LoVo (cell line): ENCODE data around the gene SLC46A2.

Experiments used
- DNase-seq: peaks from one replicate; pipeline ENCODE4 v3.0.0-alpha.2; 2016; ENCODE audit warnings: low spot score

SLC46A2 gene

DNA sequence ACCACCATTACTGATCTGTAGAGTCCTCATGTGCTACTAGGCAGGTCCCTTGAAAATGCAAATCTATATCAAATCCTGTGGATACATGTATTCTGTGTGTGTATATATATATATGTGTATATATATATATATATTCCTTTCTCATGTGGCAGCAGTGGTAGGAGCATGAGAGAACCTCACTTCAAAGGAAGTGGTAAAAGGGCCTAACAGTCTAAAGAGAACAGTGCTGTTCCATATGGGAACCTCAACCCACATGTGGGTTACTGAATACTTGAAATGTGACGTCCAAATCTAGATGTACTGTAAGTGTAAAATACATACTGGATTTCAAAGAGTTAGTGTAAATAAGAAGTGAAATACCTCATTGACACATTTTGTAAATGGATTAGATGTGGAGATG lies 5.4 kb downstream of the SLC46A2 start:
- no peak for DNase-seq

DNA sequence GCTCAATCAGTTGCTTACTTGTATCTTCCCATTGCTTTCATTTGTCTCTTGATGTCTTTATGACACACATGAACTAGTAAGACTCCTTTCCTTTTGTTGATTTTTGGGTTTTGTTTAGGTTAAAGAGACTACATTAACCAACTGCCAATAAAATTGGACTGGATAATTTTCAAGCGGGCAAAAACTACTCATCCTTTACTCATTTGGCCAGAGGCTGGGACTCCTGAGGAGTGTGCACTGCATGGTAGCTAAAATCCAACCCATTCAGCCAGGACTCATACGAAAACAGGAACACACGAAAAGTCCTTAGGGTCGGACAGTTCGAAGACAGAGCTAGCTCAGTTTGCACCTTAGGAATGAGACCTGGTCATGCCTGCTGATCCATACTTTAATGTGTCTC lies 6.0 kb downstream of the SLC46A2 start:
- DNase-seq, result no peak

DNA sequence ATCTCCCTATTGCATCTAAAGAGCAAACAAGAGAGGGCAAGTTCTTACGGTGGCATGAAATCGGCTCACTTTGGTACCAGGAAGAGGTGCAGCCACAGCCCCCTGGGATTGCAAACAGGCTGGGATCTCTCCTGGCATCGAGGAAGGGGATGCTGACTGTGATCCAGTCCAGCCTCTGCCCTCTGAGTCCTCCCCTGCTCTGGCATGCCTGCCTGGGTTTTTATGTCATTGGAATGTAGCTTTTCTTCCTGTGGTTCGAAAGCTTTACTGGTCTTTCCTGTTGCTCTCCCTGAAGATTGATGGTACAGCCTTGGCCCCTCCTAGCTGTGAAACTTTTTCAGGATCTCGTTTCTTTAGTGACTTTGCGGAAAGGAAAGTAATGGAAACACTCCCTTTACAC lies 6.6 kb downstream of the SLC46A2 start:
- DNase-seq, result no peak

DNA sequence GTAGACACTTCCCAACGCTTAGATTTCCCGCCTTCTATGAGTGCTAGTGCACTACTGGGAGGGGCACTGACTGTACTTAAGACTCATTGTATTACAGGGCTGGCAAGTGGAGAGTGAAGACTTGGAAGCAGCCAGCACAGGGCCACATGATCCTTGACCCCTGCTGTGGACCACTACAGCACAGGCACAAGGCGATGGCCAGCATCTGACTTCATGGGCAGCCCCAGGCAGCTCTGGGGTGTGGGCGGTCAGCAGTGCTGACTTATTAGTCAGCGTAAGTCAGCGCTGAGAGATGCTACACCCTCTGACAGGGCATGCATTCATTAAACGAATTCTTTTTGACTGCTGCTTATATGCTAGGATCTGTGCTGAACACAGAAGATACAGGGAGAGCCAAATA lies 9.3 kb downstream of the SLC46A2 start:
- DNase-seq, result no peak

DNA sequence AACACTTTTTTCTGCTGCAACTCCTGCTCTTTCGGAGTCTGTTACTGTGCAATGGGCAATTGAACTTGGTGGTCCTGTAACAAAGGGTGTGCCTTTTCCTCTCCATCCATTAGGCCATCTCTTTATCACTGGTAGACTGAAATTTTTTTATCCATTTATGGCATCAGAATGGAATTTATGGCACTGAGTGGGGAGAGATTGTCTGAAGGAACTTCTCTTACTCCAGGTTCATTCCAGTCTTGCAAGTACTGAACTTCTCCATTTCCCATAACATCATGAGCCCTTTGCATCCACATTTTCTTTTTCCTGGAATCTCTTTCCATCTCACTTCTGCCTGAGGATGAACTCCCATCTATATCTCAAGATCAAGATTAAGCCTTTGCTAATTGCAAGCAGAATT lies 10.0 kb downstream of the SLC46A2 start:
- no peak for DNase-seq

DNA sequence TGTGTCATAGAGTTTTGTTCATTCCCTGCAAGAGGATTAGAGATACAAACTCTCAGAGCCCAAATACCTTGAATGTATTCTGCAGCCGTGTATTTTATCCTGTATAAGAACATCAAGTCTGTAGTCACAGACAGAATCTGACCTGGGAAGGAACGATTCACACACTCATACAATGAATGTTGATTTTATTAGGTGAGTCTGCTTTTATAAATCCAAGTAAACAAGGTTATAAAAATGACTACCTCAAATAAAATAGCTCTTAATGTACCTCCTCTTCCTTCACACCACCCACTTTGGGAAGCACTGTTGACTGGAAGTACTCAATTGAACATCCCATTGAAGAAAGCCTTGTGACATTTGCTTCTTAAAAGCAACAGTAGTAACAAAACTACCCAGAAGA lies 11.9 kb downstream of the SLC46A2 start:
- DNase-seq, result no peak

DNA sequence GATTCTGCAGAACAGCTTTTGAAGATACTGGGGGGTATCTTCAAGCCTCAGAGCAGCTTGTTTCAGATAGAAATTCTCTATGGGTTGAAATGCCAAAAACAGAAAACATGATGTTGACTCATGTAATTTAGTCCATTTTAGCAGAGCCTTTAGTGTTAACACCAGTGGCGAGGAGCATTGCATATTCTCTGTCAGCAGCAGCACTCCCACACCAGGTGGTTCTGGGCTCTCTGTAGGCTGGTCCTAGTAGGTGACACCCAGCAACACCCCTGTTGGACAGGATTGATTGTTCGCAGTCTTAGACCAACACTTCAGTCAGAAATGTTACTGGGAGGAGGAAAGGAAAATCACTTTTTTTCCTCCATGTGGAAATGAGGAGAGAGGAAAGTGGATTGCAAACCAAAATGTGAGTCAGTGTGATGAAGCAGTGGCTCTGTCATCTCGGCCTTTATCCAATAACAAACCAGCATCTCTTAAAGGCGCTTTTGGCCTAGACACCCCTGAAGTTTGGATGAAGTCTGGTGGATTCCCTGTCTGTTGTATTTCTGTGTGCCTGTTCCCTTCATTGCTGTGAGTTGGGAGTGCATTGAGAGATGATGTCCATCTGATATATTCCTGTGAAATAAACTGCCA lies 16.8 kb downstream of the SLC46A2 start:
- DNase-seq, result no peak

DNA sequence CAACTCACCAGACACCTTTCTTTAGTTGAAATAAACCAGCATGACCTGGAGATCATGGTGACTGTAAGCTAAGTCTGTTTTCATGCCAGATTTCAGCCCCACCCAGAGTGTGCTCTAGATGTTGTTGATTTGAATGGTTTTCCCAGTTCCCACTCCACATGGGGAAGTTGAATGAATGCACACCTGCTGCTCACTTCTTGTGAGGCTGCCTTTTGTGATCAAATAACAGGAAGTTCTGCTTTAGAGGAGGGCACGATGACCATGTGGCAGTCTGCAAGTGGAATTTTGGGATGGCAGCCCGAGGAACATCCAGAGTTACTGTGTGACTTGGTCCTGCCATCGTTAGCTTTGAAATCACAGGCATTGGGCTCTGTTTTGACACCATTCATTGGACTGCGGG lies 18.7 kb downstream of the SLC46A2 start:
- DNase-seq, result no peak

DNA sequence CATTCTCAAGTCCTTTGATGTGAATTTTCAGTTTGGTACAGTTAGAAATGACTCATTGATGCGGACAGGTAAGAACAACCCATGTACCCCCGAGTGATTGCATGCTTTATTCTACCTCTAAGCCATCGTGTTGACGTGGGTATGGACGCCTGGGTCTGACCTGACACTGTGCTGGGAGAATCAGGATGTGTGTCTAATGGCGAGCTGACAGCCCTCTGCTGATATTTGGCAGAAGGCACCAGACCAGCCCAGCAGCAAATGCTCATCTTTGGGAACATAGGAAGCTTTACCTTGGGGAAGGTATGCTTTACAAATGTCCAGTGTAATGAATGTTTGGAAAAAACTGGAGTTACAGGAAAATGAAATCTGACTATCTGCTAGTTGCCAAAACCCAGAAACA lies 20.1 kb downstream of the SLC46A2 start:
- no peak for DNase-seq

DNA sequence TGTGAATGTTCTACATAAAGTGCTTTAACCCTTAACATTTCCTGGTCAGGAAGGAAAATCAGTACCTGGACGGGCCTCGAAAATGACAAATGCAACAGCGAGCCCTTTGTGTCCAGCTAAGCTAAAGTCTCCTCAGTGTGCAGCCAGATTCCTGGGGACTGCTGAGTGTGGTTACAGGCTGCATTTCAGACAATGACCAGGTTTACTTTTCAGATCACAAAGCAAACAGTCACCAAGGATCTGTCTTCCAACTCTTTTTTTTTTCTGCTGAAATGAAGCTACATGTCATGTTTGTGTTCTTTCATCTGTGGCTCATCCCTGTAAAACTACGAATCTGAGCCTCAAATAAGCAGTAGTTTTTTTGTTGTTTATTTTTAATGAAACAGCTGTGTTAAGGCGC lies 20.8 kb downstream of the SLC46A2 start:
- DNase-seq, result no peak

DNA sequence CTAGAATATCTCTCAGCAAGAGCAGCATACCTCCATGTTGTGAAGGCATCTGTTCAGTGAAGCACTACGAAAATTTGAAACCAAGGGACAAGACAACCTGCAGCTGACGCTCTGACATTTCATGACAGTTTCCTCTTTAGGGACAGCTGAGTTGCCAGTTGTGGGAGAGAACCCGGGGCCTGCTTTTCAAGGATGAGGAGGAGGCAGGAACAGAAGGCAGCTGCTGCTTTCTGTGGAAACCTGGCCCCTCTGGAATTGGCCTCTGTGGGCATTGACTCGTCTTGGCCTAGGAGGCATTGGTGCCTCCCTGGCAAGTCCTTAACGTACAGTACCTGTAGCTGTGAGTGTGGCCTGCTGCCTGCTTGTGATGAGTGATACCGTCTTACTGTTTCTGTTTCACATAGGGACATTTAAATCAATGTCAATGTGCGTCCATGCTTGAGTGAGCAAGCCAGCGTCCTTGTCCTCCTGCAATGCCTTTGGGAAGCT lies 21.6 kb downstream of the SLC46A2 start:
- DNase-seq, result no peak

DNA sequence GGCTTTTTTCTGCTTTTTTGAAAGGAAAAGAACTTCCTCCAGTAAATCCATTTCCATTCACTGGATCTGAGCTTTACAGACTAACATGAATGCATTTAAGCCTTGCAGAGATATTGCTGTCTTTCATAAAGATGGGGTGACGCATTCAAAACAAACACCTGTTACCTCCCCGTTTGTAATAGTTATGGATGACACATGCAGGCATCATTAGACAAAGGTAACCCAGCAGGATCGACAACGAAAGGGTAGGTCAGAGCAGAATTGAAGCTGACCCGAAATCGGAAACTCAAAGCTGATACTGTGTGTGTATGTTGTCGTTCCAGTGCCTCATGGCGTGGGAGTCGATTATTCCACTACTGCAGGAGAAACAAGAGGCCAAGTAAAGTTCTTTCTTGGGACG lies 22.2 kb downstream of the SLC46A2 start:
- DNase-seq, result no peak

DNA sequence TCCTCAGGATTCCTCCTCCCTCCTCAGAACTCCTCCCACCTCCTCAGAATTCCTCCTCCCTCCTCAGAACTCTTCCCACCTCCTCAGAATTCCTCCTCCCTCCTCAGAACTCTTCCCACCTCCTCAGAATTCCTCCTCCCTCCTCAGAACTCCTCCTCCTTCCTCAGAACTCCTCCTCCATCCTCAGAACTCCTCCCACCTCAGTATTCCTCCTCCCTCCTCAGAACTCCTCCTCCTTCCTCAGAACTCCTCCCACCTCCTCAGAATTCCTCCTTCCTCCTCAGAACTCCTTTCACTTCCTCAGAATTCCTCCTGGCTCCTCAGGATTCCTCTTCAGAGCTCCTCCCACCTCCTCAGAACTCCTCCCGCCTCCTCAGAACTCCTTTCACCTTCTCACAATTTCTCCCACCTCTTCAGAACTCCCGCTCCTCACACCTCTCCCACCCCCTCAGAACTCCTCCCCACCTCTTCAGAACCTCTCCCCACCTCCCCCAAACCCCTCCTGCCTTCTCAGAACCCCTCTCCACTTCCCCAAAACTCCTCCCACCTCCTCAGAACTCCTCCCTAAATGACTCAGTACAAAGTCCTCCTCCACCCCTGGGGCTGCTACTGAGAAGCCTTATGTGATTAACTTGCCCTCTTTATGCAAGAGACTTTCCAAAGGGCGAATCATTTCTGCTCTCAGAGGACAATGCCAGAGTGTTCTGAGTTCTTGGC lies 23.2 kb downstream of the SLC46A2 start:
- DNase-seq, result peak; percentile 73

DNA sequence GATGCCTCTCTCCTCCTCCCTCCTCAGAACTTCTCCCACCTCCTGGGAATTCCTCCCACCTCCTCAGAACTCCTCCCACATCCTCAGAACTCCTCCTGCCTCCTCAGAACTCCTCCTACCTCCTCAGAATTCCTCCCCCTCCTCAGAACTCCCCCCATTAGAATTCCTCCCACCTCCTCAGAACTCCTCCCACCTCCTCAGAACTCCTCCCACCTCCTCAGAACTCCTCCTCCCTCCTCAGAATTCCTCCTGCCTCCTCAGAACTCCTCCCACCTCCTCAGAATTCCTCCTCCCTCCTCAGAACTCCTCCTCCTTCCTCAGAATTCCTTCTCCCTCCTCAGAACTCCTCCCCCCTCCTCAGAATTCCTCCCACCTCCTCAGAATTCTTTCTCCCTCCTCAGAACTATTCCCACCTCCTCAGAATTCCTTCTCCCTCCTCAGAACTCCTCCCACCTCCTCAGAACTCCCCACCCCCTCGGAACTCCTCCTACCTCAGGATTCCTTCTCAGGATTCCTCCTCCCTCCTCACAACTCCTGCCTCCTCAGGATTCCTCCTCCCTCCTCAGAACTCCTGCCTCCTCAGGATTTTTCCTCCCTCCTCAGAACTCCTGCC lies 23.9 kb downstream of the SLC46A2 start:
- peak; percentile 34 for DNase-seq

DNA sequence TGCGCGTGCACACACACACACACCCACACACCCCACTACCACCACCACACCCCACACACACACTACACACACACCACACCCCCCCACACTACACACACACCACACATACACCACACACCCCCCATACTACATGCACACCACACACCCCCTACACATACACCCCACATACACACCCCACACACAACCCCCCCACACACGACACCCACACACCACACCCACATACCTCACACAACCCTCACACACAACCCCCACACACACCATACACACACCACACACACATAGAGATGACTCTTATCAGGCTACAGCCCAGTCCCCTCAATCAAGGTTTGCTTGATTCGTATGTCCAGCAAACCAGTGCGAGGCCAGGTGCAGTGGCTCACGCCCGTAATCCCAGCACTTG lies 25.7 kb downstream of the SLC46A2 start:
- no peak for DNase-seq

DNA sequence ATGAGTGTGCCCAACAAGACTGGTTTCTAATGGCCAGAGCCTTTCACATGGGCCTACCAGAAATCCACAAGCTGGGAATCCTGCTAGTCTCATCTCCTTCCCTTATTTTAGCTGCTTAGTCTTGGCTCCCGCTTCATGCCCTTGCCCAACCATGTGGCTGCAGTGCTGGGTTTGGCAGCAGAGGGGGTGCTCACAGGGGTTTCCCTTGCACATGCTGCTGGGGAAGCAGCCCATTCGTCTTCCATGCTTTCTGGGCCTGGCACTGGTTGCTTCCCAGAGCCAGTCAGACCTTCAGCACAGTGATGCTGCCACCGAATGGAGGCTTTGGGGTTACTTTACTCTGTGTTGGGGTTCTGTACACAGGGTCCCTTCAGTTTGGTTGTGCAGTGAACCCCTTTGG lies 26.3 kb downstream of the SLC46A2 start:
- no peak for DNase-seq

DNA sequence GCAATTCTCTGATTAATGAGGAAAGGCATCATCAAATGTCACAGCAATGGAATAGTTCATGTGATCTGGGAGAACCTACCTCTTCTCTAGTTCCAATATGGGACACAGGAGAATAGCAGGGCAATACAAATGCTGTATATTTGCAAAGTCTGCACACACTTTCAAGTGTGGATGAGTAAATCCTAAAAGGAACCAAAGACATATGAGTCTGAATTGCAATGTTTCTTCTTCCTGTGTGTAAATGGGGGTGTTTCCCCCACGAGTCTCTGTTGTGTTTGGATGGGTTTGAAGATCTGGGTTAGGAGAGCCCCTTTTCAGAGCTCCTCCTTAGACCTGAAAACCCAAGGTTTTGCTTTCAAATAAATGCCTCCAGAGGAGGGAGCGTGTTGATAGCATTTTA lies 26.9 kb downstream of the SLC46A2 start:
- DNase-seq, result no peak

DNA sequence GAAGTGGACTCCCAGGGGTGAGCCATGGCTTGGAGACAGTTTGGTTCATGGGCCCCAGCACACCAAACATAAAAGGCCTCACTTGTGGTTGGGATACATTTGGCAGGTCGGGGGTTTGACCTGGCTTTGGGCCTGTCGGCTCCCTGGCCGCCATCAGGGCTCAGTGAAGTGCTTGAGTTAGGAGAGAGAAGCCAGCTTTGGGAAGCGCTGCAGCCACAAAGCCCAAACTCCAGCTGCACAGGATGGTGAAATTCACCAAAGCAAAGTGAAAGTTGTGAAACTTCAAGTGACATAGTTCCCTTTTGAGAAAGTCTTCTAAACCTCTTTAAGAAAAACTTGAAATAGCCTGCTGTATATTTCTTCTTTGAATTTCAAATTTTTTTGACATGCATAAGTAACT lies 27.5 kb downstream of the SLC46A2 start:
- DNase-seq, result no peak

DNA sequence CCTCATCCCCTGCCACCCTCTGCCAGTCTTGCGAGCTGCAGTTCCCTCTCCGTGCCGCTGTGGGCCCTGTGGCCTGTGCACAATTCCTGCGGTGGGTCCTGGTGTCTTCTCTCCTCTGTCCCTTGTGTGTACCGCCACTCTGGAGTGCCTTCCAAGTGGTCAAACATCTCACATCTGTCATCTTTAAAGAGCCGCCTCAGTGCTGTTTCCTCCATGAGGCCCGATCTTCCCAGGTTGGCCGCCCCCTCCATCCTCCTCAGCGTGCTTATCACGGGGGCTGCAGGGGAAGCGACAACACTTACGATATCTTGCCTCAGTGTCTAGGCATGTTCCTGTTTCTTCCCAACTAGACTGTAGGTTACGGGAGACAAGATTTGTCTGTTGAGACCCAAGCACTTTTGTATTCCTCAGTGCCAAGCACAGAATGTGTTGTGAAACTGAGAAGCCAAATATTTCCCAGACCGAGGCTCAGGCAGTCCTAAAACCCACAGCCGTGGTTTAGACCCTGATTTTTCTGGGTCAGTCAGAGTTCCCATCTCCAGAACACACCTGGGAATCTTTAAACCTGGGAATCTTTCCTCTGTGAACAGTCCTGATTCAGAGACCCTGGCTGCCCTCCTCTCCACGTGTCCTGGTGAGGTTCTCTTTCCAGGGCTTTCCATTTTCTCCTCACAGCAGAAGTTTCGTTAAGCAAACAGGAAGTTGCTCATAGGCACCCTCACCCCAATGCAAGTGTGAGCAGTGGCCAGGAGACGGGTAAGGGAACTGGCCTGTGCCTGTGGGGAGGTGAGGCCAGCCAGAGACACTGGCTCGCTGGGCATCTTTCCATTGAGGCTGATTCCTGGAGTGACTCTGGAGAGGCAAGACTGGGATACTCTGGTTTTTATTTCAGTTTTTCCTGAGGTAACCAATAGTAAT lies 28.8 kb downstream of the SLC46A2 start:
- no peak for DNase-seq

DNA sequence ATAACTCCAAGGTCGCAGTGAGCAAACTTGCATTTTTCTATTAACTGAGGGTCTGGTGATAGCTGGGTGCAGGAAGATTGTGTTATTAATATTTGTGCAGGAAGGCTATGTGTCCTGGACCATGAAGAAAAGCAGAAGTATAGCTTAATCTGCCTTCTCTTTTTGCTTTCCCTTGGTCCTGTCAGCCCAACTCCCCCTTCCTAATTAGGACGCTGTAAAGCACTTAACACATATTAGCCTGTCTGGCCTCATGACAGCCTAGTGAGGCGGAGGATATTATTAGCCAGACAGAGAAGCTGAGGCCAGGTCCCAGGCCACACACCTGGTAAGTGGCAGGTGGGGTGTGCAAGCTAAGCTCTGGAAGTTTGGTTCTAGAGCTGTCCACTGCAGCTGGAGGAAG lies 29.5 kb downstream of the SLC46A2 start:
- no peak for DNase-seq

DNA sequence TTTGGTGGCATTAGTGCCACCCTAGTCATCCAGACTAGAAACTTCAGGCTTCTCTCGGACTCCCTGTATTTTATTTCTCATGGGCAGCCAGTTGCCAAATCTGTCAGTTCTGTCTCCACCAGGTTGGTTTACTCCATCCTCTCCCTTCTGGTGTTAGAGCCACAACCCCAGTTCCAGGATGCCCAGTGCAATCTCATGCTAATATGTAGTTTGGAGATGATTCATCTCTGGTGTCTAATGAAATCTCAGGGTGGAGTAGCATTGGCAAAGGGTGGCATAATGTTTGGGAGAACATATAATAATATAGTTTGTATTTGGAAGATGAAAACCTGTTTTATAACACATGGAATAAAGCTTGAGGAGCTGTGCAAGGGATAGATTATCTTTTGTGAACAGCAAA lies 30.2 kb downstream of the SLC46A2 start:
- no peak for DNase-seq

DNA sequence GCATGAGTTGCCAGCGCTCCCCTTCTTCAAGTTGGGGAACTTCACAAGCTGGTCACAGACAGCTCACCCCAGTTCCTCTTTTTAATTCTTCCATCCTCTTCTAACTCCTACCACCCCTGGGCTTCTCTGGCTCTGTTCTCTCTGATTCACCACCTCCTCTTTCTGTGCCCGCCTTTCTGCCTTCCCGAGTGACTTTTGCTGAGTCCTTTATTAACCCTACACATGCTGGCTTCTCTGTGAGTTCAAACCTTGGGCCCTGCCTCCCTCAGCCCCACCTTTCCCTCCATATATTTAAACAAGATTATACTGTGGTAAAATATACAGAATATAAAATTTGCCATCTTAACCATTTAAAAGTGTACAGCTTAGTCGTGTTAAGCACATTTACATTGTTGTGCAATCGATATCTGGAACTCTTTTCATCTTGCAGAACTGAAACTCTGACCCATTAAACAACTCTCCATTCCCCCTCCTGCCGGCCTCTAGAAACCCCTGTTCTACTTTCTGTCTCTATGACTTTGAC lies 32.0 kb downstream of the SLC46A2 start:
- DNase-seq, result no peak
